ENCODE measurements around the gene N4BP2L1.

DNA sequence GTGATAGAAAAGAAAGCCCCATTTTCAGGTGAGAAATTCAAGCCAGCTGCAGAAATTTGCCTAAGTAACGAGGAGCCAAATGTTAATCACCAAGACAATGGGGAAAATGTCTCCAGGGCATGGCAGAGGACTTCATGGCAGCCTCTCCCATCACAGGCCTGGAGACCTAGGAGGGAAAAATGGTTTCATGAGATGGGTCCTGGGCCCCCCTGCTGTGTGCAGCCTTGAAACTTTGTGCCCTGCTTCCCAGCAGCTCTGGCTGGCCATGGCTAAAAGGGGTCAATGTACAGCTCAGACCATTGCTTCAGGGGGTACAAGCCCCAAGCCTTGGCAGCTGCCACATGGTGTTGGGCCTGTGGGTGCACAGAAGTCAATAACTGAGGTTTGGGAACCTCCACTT, 9.9 kb downstream of the N4BP2L1 start:
- TF ChIP-seq EZH2phosphoT487 (IDR thresholded peaks at IDR 0.05; ENCODE audit: insufficient read depth, low read depth), result no peak
- no peak for TF ChIP-seq EZH2 (IDR thresholded peaks at IDR 0.05; ENCODE audit: insufficient read depth, poor library complexity, severe bottlenecking)

Data from GM23248 (cell line).